ENCODE results near the gene MRM3.
"Not testable (repeated sequence)": the region's sequence is repeated elsewhere in the genome, so short reads cannot be mapped to it uniquely, and the experiment has no call there.

Gene MRM3

GRCh38 chr17:795721-796120 is 13.6 kb downstream of the MRM3 start:
- DNase-seq (ENCODE audit: low read depth, low spot score), result no peak

- no peak for DNase-seq (ENCODE audit: low read depth, low spot score)
Measured at GRCh38 chr17:796609-797008, 14.5 kb downstream of the MRM3 start.

DNA sequence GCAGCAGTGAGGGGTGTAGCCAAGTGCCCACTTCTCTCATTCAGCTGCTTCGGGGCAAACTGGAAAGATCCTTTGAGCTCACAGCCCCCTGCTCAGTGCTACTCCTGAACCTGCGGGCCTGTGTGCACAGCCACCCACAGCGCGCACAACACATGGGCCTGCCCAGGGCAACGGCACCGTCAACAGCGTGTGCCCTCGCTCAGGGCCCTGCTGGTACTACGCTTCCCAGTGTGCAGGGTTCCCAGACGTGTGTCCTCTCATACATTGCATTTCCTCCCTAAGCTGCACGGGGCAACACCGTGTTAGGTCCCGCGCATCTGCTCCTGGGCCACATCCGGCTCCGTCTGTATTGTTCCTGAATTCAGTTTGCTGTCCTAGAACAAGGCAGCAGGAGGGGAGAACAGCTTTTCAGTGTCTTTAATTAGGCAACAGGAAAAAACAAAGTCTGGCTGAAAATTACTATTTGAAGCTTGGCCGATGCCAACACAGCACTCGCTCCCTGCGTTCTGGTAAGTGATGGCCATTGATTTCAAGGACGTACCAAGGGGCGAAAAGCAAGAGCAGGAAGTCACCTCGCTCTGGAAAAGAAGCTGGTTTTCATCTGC is 15.2 kb downstream of the MRM3 start:
- DNase-seq (ENCODE audit: low read depth, low spot score), result no peak

GRCh38 chr17:798246-798645 is 16.1 kb downstream of the MRM3 start:
- DNase-seq (ENCODE audit: low read depth, low spot score), result no peak

GRCh38 chr17:799261-799660 is 17.1 kb downstream of the MRM3 start:
- DNase-seq (ENCODE audit: low read depth, low spot score), result no peak

- no peak for DNase-seq (ENCODE audit: low read depth, low spot score)
Measured at GRCh38 chr17:800446-801242, 18.5 kb downstream of the MRM3 start.

GRCh38 chr17:801660-802059 is 19.5 kb downstream of the MRM3 start:
- DNase-seq (ENCODE audit: low read depth, low spot score), result peak; percentile 52

GRCh38 chr17:802481-802880 is 20.3 kb downstream of the MRM3 start:
- no peak for DNase-seq (ENCODE audit: low read depth, low spot score)

DNA sequence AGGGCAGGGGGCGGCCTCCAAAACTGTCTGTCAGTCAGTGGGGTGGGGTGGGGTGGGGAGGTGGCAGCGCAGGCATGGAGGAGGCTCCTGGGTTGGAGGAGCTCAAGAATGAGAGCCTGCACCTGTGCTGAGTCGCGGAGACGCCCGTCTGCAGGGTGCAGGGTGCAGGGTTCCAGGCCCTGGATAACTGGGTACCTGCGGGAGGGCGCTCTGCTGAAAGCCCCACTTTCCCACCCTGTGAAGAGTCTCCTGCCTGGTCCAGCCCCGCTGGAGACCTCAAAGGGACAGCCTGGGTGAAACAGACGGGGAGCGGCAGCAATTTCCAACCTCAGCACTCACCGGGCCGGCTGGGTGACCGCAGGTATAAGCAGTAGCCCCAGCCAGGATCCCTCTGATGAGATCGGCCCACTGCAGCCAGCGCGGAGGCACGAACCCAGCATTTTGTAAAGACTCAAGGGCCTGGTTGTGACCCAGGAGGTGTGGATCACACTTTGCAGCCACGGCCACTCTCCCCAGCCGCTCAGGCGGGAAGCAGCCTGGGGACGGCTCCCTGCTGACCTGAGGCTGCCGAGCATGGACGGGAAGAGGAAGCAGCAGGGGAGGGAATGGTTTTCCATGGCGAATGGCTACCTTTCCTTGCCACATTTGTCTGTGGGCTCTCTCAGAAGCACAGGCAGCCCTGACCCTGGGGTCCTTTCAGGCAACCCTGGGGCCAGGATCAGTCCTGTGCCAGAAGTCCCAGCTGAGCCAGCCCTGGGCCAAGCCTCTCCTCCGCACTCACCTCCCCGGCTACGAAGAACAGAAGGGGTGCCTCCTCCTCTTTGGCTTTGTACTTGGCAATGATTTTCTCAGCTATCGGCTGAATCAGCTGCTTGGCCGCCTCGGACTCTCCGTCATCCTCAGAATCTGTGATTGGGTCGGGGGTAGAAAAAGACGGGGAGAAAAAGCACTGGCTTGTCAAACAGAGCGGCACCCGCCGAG is 21.0 kb downstream of the MRM3 start:
- no peak for DNase-seq (ENCODE audit: low read depth, low spot score)

DNA sequence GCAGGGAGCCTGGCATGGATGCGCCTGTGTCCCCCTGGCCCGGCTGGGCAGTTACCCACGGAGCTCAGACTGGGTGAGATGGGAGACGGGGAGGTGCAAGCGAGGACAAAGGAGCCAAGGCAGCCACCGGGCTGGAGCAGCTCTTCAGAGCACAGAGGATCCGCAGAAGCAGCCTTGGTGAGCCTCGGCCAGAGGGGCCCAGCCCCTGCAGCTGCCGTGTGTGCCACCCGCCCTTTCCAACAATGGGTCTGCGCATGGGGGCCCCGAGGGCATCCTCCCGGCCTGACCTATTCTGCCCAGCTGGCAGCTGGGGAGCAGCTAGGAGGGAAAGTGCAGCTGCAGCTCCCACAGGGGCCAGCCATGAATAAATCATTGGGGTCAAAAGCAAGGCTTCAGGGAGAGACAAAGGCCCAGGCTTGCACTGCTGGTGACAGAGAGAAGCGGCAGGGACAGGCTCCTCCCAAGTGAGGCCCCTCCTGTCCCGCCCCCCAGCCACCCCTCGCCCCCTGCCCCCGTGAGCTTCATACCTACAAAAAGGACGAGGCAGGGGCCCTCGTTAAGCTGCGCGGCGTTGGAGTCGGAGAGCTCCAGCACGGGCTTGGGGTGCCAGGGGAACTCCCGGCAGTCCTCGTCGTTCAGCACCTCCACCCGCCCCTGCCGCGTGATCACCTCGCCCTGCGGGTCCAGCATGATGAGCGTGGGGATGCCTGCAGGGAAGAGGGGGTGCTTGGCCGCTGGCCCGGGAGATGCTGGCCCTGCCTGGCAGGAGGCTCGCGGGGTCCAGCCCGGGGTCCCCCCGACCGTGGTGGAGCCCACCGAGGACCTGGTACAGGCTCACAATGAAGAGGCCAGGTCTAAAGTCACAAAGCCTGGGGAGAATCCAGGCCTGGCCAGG is 22.6 kb downstream of the MRM3 start:
- DNase-seq (ENCODE audit: low read depth, low spot score), result no peak

GRCh38 chr17:805886-806285 is 23.7 kb downstream of the MRM3 start:
- DNase-seq (ENCODE audit: low read depth, low spot score), result not testable (repeated sequence)

- no peak for DNase-seq (ENCODE audit: low read depth, low spot score)
Measured at GRCh38 chr17:806346-806745, 24.2 kb downstream of the MRM3 start.

GRCh38 chr17:806781-807522 is 24.8 kb downstream of the MRM3 start:
- no peak for DNase-seq (ENCODE audit: low read depth, low spot score)

DNA sequence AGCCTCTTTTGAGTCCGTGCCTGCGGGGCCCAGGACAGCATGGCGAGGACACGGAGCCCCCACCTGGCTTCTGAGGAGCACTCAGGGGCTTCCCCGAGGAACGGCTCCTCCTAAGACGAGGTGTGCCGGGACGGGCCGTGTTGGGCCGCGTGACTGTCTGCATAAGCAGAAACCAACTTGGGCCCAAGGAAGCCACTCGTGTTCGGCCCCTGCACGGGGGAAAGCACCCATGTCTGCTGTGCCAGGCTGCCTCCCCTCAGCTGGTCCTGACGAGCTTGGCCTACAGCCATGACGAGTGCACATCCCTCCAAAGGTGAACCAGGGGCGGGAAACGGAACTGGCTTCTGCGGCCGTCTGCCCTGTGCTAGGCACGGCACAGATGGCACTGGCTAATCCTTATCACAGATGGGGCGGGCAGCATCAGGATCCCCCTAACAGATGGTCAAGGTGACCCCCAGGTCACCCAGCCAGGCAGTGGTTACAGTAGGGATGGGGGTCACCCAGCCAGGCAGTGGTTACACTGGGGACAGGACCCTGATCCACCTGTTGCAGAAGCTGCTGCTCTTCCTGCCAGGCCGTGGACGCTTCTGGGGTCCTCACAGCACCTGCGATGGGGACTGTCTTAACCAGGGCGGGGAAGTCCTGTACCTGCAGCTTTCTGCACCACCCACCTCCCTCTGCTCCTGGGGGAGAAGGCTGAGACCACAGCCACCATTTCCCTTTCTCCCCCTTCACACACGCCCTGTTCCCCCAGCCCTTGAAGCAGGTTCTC is 25.6 kb downstream of the MRM3 start:
- no peak for DNase-seq (ENCODE audit: low read depth, low spot score)

GRCh38 chr17:811051-811784 is 29.1 kb downstream of the MRM3 start:
- no peak for DNase-seq (ENCODE audit: low read depth, low spot score)

- DNase-seq (ENCODE audit: low read depth, low spot score), result no peak
Measured at GRCh38 chr17:812638-813204, 30.6 kb downstream of the MRM3 start.

- no peak for DNase-seq (ENCODE audit: low read depth, low spot score)
Measured at GRCh38 chr17:814371-814770, 32.2 kb downstream of the MRM3 start.

DNA sequence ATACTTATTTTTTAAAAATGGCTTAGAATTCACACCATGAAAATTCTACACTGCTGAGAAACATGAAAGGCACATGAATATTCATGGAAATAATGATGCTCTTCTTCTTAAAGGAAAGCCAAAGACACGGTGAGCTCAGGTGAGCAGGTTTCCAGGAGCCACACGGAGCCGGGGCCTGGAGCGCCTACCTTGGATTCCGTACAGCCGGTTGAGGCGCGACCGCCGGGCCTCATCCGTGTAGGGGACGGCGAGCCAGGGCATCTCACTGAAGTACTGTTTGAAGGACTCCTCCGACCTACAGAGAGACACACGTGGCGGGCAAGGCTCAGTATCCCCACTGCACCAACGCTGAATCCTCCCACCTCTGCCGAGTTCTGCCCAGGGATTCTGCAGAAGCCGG is 37.1 kb downstream of the MRM3 start:
- DNase-seq (ENCODE audit: low read depth, low spot score), result no peak

DNA sequence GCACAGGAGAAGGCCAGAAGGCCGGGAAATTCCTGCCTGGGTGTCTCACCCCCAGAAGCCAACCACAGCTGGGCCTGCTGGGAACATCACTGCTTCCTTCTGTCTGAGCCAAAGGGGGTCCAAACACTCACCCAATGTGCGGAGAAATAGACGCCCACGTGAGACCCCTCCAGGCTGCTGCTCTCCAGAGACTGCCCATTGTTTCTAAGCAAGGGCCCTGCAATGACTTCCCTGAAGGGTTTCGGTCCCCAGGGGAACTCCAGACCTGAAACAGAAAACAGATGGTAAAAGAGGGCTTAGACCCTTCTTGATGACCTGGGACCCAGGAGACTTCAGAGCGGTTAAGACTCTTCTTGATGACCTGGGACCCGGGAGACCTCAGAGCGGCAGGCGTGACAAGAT is 41.3 kb downstream of the MRM3 start:
- no peak for DNase-seq (ENCODE audit: low read depth, low spot score)
